ENCODE measurements around the gene BTAF1. TPM values are rescaled to one million over a fixed set of nuclear protein-coding genes. Genes with fewer than 3 reads are reported as not detected.
A peak's percentile ranks its signal among the peaks of the same experiment; 100 is the strongest.

Gene BTAF1
- total RNA-seq, 1 donor = 47.4 TPM

GRCh38 chr10:91941426-91941825 is 17.9 kb downstream of the BTAF1 start:
- H3K4me2 ChIP-seq (ENCODE audit: insufficient read depth, low read length) = no peak overlapping the region
- DNase-seq (ENCODE audit: insufficient read length, low spot score, missing footprints) = no peak
- H3K27ac ChIP-seq (ENCODE audit: low read depth, low read length) = no peak overlapping the region
- no peak overlapping the region for H3K4me3 ChIP-seq (ENCODE audit: insufficient read depth, low read length)
- TF ChIP-seq CTCF (IDR thresholded peaks at IDR 0.05; ENCODE audit: extremely low read depth, low read depth, low read length) = no peak
- H4K20me1 ChIP-seq (ENCODE audit: insufficient read depth, low read length) = peaks cover 15% of the 10 kb centered on the region
- no peaks in the 10 kb centered on the region for H3K9me3 ChIP-seq (ENCODE audit: low read depth, low read length)
- H3K27me3 ChIP-seq (ENCODE audit: insufficient read depth, low read length) = no peaks in the 10 kb centered on the region
- H3K4me1 ChIP-seq (ENCODE audit: insufficient read depth, low read length) = peaks cover 9% of the 10 kb centered on the region
- H3K36me3 ChIP-seq (ENCODE audit: insufficient read depth, low read length) = peaks cover 22% of the 10 kb centered on the region
- H3K79me2 ChIP-seq (ENCODE audit: insufficient read depth, low read length) = peaks cover 55% of the 10 kb centered on the region
- no peak overlapping the region for H2AFZ ChIP-seq (ENCODE audit: low read length)

- Histone ChIP-seq H3K9me3 (ENCODE audit: low read depth, low read length) (no peaks in the 10 kb centered on the region), H3K27ac (ENCODE audit: low read depth, low read length) (peak overlapping the region; percentile 67), H3K79me2 (ENCODE audit: insufficient read depth, low read length) (peaks cover 41% of the 10 kb centered on the region), H3K27me3 (ENCODE audit: insufficient read depth, low read length) (no peaks in the 10 kb centered on the region), H3K4me1 (ENCODE audit: insufficient read depth, low read length) (peaks cover 9% of the 10 kb centered on the region), H4K20me1 (ENCODE audit: insufficient read depth, low read length) (peaks cover 11% of the 10 kb centered on the region), H2AFZ (ENCODE audit: low read length) (no peak overlapping the region), H3K36me3 (ENCODE audit: insufficient read depth, low read length) (peaks cover 23% of the 10 kb centered on the region), H3K4me2 (ENCODE audit: insufficient read depth, low read length) (no peak overlapping the region), H3K4me3 (ENCODE audit: insufficient read depth, low read length) (no peak overlapping the region)
- DNase-seq (ENCODE audit: insufficient read length, low spot score, missing footprints) = no peak
- no peak for TF ChIP-seq CTCF (IDR thresholded peaks at IDR 0.05; ENCODE audit: extremely low read depth, low read depth, low read length)
Observed at GRCh38 chr10:91944880-91945630, 21.5 kb downstream of the BTAF1 start.

- peaks cover 10% of the 10 kb centered on the region for H3K79me2 ChIP-seq (ENCODE audit: insufficient read depth, low read length)
- TF ChIP-seq CTCF (IDR thresholded peaks at IDR 0.05; ENCODE audit: extremely low read depth, low read depth, low read length) = no peak
- H3K36me3 ChIP-seq (ENCODE audit: insufficient read depth, low read length) = peaks cover 38% of the 10 kb centered on the region
- no peak overlapping the region for H2AFZ ChIP-seq (ENCODE audit: low read length)
- H4K20me1 ChIP-seq (ENCODE audit: insufficient read depth, low read length) = no peaks in the 10 kb centered on the region
- no peak overlapping the region for H3K27ac ChIP-seq (ENCODE audit: low read depth, low read length)
- no peaks in the 10 kb centered on the region for H3K4me1 ChIP-seq (ENCODE audit: insufficient read depth, low read length)
- no peak overlapping the region for H3K4me2 ChIP-seq (ENCODE audit: insufficient read depth, low read length)
- DNase-seq (ENCODE audit: insufficient read length, low spot score, missing footprints) = no peak
- no peaks in the 10 kb centered on the region for H3K9me3 ChIP-seq (ENCODE audit: low read depth, low read length)
- no peak overlapping the region for H3K4me3 ChIP-seq (ENCODE audit: insufficient read depth, low read length)
- no peaks in the 10 kb centered on the region for H3K27me3 ChIP-seq (ENCODE audit: insufficient read depth, low read length)
Observed at GRCh38 chr10:91953600-91954160, 30.1 kb downstream of the BTAF1 start.

GRCh38 chr10:91955114-91955513 is 31.5 kb downstream of the BTAF1 start:
- no peaks in the 10 kb centered on the region for H3K27me3 ChIP-seq (ENCODE audit: insufficient read depth, low read length)
- H2AFZ ChIP-seq (ENCODE audit: low read length) = no peak overlapping the region
- H3K4me1 ChIP-seq (ENCODE audit: insufficient read depth, low read length) = no peaks in the 10 kb centered on the region
- H3K4me3 ChIP-seq (ENCODE audit: insufficient read depth, low read length) = no peak overlapping the region
- no peaks in the 10 kb centered on the region for H3K9me3 ChIP-seq (ENCODE audit: low read depth, low read length)
- TF ChIP-seq CTCF (IDR thresholded peaks at IDR 0.05; ENCODE audit: extremely low read depth, low read depth, low read length) = no peak
- no peak overlapping the region for H3K4me2 ChIP-seq (ENCODE audit: insufficient read depth, low read length)
- H3K79me2 ChIP-seq (ENCODE audit: insufficient read depth, low read length) = no peaks in the 10 kb centered on the region
- no peak for DNase-seq (ENCODE audit: insufficient read length, low spot score, missing footprints)
- no peaks in the 10 kb centered on the region for H4K20me1 ChIP-seq (ENCODE audit: insufficient read depth, low read length)
- H3K27ac ChIP-seq (ENCODE audit: low read depth, low read length) = no peak overlapping the region
- H3K36me3 ChIP-seq (ENCODE audit: insufficient read depth, low read length) = peaks cover 45% of the 10 kb centered on the region

Data from osteoblast (primary cell).